Colonic mucosa (tissue), 4 donors: Measurements from ENCODE around the gene SCN8A. TPM values are rescaled to one million over a fixed set of nuclear protein-coding genes. Genes with fewer than 3 reads are reported as not detected.

ENCODE experiments used
- DNase-seq: peaks from one replicate; pipeline ENCODE4 v3.0.0-alpha.2; 2020
- H3K27ac ChIP-seq: fragments of 200-600 bp; one replicate; pipeline ENCODE4 v1.8.0; 2021
- H3K27me3 ChIP-seq: fragments of 200-600 bp; one replicate; pipeline ENCODE4 v1.8.0; 2021
- H3K36me3 ChIP-seq: fragments of 200-600 bp; one replicate; pipeline ENCODE4 v1.8.0; 2021
- H3K4me1 ChIP-seq: fragments of 200-600 bp; one replicate; pipeline ENCODE4 v1.8.0; 2021; ENCODE audit warnings: mild to moderate bottlenecking
- H3K4me3 ChIP-seq: fragments of 200-600 bp; one replicate; pipeline ENCODE4 v1.8.0; 2021
- H3K9ac ChIP-seq, 2 donors: one replicate each; pipeline ENCODE4 v1.7.0; 2013; ENCODE audit warnings: control low read depth in 2 of 2, low read depth in 2 of 2, low read length in 2 of 2
- H3K9me3 ChIP-seq: fragments of 200-600 bp; one replicate; pipeline ENCODE4 v1.8.0; 2021
- CTCF ChIP-seq: fragments of 200-600 bp; IDR thresholded peaks from one replicate; pipeline ENCODE4 v1.8.0; 2022; ENCODE audit warnings: antibody characterized with exemption, mild to moderate bottlenecking
- intact Hi-C: fragments of 100-400 bp; cut with DNase I; formaldehyde crosslinking; loops from one replicate; pipeline ENCODE4 v1.14.1; 2022
- total RNA-seq, 2 donors: library from RNA; stranded (reverse); fragmentation: NEBNext Ultra II Directional in 1 of 2; extraction: Animal tissue kit (Norgen Biotek cat#: 25700) in 1 of 2; gene quantifications; one replicate each; pipeline ENCODE4 v1.2.1, GENCODE V29; 2021
- donor health status: healthy.
- donor health status: DM: no; HTN: no; CAD: no.
- donor health status: DM: no; HTN: no; CAD: no.

Gene SCN8A
- total RNA-seq, 2 donors from 2014 or later, result 4.2 to 10.0 TPM

- no peaks in the 10 kb centered on the region for H3K27me3 ChIP-seq
Observed at GRCh38 chr12:51855586-51856428, 264.8 kb downstream of the SCN8A start.

GRCh38 chr12:51860986-51861385 is 270.0 kb downstream of the SCN8A start:
- Histone ChIP-seq H3K27me3 (peaks cover 23% of the 10 kb centered on the region), H3K36me3 (no peaks in the 10 kb centered on the region), H3K9me3 (no peaks in the 10 kb centered on the region), H3K27ac (no peak overlapping the region), H3K4me3 (no peak overlapping the region), H3K9ac (no peak overlapping the region), H3K4me1 (peaks cover 6% of the 10 kb centered on the region)
- DNase-seq, result no peak
- intact Hi-C loops, result no loop called here
- no peak for TF ChIP-seq CTCF

More at GRCh38 chr12:51855586-51856428, 264.8 kb downstream of the SCN8A start:
- no peak overlapping the region for H3K9ac ChIP-seq
- intact Hi-C loops, result no loop called here
- H3K4me1 ChIP-seq, result no peaks in the 10 kb centered on the region
- no peak for DNase-seq
- H3K27ac ChIP-seq, result no peak overlapping the region
- H3K36me3 ChIP-seq, result no peaks in the 10 kb centered on the region
- no peak for TF ChIP-seq CTCF
- H3K9me3 ChIP-seq, result no peaks in the 10 kb centered on the region
- no peak overlapping the region for H3K4me3 ChIP-seq

Other genes starting within 250 kb of the SCN8A start
- gene CELA1, start 244.6 kb upstream of the SCN8A start, total RNA-seq, result not detected
- 10 to 100 TPM; 24.7 to 27.1 TPM for gene GALNT6, start 199.8 kb upstream of the SCN8A start, total RNA-seq
- 1 to 10 TPM in 1 of 2 donors, under 1 TPM in 1; 0.59 to 1.1 TPM for gene SLC4A8, start 166.4 kb upstream of the SCN8A start, total RNA-seq